Left kidney (tissue), 2 donors: Measurements from ENCODE around the gene SCT. TPM values are rescaled to one million over a fixed set of nuclear protein-coding genes. Genes with fewer than 3 reads are reported as not detected.
A peak's percentile ranks its signal among the peaks of the same experiment; 100 is the strongest.

Experiments
- DNase-seq: peaks from one replicate; pipeline ENCODE4 v3.0.0-alpha.2; 2013
- polyA plus RNA-seq: library from polyadenylated mRNA; unstranded; fragments of 120-200 nt; gene quantifications from one replicate; pipeline ENCODE4 v1.2.1, GENCODE V29; 2013; ENCODE audit not compliant: insufficient read length

The SCT gene
- polyA plus RNA-seq, 1 donor = 0.67 TPM

DNA sequence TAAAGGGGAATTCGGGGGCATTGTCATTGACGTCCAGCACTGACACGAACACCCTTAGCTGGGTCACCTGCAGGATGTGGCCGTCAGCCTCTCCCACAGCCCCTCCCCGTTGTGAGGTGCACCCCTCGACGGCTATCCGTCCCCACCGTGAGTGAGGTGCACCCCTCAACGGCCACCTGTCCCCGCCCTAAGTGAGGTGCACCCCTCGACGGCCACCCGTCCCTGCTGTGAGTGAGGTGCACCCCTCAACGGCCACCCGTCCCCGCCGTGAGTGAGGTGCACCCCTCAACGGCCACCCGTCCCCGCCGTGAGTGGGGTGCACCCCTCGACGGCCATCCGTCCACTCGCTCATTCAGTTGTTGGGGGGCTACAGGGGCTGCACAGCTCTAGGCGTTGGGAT, 5.1 kb downstream of the SCT start:
- no peak for DNase-seq

DNA sequence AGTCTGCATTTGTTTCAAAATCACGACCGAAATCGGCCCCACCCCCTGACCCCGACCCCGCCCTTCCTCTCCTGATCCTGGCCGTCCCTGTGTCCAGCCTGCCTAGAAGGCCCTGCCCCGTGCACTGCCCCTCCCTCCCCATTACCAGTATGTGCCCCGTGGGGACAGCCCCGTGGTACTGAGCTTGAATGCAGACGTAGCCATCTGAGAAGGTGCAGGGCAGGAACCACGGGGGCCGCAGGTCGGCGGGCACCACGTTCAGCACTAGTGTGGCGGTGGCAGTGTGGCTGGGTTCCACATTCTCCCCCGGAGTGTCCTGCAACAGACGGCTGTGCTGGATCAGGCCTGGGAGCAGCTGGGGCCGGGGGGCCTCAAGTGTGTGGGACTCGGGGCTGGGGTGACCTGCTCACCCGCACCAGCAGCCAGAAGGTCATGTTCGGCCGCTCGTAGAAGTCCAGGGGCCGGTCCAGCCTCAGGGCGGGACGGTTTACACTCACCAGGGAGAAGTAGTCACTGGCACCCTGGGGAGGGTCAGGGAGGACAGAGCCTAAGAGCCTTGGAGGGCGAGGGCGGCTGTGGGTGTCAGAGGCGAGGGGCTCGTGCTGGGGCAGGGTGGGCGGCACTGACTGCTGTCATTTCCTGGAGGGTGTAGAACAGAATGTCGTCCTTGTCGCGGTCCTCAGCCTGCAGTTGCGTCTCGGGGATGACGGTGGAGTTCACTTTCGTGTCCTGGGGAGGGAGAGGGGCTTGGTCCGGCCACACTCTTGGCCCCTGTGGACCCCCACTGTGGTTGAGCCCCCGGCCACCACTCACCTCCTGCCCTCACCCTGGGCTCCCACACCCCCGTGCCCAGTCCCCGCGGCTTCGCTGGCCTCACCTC, 5.8 kb downstream of the SCT start:
- DNase-seq = no peak

DNA sequence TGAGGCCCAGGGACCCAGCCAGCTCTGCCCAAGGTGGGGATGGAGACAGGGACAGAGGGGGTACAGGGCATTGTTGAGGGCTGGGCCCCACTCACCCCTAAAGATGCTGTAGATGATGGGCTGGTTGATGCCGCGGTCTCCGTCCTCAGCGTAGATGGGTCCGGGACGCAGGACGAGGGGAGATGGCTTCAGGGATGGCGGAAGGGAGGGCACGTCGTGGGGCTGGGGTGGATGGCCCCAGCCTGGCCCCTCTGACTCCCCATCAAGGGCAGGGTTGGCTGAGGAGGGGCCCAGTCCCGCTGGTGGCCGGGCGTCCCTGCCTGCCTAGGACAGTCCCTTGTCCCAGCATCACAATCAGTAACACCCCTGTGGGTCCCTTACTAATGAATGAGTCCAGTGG, 6.8 kb downstream of the SCT start:
- no peak for DNase-seq

DNA sequence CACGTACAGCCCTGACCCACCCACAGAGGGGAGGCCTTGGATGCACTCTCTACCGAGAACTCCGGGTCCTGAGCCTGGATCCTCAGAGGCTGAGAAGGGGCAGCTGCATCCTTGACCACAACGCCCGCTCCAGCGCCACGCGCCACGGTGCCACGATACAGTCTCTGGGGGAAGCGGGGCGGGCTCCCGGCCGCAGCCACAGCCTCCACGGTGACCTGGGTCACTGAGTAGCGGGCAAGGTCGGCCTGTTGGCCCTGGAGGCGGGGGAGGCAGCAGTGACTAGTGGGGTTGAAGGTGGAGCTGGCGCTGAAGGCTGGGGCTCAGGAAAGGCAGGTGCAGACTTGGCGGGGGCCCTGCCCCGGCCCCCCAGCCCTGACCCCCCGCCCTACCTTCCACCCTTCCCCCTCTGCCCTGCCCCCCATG, 7.3 kb downstream of the SCT start:
- no peak for DNase-seq

DNA sequence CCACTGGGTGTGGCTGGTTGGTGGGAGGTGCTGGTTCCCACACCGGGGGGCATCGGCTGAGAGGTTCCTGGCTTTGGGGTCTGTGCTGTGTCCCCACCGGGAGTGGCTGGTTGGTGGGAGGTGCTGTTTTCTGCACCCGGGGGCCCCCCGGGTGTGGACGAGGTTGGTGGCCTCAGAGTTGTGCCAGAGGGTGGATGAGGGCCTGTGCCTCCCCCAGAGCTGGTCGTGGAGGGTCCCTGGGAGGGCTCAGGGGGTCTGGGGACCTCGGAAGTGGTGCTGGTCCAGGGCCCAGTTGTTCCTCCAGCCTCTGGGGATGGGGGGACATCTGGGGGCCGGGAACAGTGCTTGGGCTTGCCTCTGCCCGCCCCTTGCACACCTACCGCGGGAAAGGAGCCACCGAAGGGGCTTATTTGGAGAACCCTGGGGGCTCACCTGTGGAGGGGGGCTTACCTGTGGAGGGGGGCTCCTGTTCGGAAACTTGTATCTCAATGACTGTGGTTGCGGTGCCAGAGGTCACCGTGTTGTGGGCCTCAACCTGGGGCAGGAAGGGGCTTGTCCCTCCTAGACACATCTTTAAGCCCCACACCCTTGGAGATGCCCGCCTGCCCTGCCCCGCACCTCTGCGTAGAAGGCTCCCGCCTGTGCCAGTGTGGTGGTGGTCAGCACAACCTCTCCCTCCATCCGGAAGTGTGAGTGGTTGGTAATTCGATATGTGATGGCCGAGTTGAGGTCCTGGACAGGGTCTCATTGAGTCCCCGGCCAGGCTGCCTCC, 7.9 kb downstream of the SCT start:
- DNase-seq = no peak

DNA sequence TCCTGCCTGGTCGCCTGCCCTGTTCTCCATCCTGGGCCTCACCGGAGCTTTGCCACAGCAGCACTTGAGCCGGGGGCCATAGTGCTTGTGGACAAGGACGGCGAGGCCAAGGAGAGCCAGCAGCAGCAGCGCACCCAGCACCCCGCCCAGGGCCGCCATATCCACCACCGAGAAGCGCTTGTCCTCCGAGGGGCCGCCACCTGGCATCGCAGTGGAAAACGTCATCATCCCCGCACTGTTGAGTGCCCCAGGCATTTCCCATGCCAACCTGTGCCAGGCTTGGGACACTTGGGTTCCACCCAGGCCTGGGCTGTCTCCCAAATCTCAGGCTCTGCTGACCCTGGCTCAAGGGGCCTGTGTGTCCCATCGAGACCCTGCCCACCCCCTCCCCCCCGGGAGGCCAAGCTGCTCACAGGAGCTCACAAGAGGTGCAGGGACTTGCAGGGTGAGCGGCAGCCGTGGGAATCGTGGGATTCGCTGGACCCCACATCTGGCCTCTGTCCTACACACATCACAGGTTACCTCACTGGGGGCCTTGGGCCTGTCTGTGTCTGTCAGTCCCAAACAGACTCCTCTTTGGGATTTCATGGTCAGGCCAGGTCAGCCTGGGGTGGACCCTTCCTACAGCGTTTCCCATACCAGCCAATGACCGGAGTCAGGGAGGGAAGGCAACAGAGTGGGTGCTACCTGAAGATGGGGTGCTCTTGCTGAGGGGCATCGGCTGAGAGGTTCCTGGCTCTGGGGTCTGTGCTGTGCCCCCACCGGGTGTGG, 8.9 kb downstream of the SCT start:
- DNase-seq = no peak

DNA sequence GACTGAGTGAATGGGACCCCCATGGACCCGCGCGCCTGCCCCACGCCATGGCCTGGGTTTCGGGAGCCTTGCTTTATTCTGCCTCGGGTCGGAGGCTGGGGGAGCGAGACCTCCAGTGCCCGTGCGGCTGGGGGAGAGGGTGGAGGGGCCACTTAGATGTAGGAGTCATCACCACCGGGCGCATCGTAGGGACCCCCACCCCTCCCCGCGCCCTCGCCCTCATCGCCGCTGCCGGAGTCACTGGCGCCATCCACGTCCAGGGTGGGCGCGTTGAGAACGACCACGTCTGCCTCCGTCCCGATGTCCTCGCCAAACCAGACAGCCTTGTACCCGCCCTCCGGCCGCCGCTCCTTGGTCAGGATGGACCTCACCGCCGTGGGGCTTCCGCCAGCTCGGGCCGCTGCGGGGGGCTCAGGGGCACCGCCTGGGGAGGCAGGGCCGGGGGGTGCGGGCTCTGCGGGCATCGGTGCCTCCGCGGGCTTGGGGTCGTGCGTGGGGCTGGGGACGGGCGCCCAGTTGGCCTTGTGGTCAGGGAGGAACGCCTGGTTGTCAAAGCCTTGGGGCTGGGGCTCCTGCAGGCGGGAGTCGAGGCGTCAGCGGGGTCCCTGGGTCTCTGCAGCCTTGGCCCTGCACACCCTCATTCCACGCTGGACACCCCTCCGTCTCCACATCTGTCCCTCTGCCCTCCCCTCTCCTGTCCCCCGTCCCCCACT, 9.6 kb downstream of the SCT start:
- DNase-seq = no peak

DNA sequence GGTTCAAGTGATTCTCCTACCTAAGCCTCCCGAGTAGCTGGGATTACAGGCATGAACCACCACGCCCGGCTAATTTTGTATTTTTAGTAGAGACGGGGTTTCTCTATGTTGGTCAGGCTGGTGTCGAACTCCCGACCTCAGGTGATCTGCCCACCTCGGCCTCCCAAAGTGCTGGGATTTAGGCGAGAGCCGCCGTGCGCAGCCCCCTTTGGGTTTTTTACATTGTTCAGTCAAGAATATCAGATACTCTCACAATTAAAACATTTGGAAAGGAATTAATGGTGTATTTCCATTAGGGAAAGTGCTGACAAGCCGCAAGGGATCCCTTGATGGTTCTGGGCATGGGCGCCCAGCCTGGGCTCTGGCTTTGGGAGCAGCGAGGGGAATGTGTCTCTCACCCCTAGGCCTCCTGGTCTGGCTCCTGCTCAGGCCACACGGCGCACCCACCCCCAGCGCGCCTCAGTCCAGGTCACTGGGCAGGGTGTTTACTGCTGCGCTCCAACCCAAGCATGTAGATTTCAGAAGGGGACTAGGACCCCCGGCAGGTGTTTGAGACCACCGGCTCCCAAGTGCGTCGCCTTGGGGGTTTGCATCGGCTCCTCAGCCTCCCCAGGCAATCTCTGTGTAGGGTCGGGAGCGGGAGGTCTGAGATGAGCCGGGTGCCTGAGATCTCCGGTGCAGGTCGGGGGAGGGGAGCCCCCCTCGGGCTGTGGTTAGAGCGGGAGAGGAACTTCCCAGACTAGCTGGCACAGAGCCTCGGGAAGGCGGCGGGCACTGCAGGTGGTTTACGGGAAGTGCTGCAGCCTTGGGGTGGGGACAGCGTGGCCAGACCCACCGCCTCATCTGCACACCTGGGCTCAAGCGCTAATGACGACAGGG, 10.4 kb downstream of the SCT start:
- DNase-seq = no peak

DNA sequence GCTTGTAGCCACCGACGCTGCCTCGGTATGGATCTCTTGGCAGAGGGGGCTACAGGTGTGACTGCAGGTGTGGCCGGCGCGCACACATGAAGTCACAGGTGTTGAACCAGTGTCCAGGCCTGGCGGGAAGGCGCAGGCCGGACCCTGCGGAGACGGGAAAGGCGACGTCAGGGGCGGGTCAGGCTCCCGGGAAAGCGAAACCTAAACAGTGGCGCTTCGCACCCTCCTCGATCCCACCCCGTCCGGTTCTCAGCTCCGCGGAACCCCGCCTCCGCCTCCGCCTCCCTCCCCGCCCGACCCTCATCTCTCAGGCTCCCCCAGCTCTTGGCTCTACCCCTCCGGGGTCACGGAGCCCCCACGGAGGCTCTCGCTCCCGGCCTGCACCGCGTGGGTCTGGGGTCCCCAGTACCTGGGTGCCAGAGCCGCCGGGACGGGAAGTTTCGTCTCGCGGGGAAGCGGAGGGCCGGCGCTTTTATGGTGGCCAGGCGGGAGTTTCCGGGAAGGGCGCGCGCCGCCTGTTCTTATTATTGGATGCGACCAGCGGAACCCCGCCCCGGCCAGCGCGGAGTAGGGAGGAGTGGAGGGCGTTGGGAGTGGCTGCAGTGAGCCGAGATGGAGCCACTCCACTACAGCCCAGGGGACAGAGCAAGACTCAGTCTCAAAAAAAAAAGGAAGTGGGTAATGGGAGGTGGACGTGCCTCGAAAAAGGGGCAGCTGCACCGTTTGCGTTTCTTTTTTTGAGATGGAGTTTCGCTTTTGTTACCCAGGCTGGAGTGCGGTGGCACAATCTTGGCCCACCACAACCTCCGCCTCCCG, 11.3 kb downstream of the SCT start, which contains the start of gene IRF7:
Gene IRF7 (minus strand): TSS at position 447 of the 816 bp plus-strand sequence. CDS start 586 bp downstream, outside the sequence.
- peak; percentile 91 for DNase-seq

DNA sequence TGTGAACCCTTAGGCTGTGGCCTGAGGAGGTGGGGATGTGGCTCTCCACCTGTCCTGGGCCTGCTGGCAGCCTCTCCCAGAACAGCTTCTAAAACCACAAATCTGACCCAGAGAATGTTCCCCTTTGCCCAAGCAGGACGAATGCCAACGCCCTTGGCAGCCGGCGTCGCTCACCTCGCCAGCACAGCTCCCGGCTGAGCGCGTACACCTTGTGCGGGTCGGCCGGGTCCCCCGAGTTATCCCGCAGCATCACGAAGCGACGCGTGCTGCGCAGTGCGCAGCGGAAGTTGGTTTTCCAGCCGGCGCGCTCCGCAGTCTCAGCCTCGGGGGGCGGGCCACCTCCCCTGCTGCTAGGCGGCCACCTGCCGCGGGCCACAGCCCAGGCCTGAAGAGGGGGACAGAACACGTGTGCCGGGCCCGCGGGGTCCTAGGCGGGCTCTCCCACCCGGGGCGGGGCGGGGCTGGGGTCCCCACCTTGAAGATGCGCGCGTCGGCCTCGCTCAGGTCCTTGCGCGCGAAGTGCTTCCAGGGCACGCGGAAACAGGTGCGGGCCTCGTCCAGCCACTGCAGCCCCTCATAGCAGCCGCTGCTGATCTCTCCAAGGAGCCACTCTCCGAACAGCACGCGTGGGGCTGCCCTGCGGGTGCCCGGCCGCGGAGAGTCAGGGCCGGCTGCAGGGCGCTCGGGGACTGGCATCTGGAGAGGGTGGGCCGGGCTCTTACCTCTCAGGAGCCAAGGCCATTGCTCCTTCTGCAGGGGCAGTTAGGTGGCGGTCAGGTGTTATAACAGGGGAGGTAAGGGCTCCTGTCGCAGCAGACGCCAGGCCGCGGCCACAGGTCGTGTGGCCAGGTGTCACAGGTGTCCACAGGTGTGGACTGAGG, 12.1 kb downstream of the SCT start:
- DNase-seq = no peak

DNA sequence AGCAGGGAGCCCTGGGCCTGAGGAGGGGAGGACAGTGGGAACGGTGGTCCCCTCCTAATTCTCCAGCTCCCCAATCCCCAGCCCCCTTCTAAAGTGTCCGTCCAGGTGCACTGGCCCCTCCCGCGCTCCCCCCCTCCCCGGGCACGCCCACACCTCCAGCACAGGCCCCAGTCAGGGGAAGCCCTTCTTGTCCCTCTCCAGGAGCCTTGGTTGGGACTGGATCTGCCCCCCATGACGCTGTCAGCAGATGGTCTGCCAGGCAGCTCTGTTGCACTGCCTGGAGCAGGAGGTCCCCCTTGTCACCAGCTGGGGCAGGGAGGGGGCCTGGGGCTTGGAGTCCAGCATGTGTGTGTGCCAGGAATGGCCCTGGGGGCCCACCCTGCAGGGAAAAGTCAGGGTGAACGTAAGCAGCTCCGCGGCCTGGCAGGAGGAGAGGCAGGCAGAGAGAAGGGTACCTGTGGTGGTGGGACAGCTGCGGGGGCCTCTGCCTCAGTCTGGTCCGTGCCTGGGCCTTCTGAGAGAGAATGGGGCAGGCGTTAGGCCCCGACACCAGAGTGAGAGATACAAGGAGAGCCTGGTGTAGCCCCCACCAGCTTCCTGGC, 12.9 kb downstream of the SCT start:
- no peak for DNase-seq

DNA sequence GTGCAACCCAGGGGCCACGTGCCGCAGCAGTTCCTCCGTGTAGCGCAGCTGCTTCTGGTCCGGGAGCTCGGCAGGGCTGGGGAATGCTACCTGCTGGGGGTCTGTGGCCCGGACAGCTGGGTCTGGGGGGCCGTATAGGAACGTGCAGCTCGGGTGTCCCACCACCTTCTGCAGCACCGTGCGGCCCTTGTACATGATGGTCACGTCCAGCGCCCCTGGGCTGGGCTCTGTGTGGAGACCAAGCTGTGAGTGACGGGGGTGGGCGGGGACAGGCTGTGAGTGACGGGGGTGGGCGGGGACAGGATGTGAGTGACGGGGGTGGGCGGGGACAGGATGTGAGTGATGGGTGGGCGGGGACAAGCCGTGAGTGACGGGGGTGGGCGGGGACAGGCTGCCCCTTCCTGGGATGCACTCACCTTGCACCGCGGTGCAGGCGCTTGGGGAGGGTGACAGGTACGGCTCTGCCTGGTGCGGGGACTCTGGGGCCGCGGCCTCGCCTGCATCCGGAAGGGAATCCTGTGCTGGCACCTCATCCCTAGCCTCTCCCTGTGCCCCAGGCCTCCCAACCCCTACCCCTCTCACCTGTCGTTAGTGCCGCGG, 13.5 kb downstream of the SCT start:
- DNase-seq = no peak

DNA sequence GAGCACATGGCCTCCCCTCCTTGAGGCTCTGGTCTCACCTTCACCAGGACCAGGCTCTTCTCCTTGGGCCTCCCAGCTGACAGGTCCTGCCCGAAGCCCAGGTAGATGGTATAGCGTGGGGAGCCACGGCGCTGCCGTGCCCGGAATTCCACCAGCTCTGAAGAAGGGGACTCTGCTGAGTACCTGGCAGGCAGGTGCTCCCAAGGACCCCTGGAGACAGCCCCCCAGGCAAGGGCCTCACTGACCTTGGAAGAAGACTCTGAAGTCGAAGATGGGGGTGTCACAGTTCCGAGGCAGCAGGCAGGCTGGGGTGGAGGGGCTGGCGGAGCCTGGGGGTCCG, 14.1 kb downstream of the SCT start:
- DNase-seq = no peak

DNA sequence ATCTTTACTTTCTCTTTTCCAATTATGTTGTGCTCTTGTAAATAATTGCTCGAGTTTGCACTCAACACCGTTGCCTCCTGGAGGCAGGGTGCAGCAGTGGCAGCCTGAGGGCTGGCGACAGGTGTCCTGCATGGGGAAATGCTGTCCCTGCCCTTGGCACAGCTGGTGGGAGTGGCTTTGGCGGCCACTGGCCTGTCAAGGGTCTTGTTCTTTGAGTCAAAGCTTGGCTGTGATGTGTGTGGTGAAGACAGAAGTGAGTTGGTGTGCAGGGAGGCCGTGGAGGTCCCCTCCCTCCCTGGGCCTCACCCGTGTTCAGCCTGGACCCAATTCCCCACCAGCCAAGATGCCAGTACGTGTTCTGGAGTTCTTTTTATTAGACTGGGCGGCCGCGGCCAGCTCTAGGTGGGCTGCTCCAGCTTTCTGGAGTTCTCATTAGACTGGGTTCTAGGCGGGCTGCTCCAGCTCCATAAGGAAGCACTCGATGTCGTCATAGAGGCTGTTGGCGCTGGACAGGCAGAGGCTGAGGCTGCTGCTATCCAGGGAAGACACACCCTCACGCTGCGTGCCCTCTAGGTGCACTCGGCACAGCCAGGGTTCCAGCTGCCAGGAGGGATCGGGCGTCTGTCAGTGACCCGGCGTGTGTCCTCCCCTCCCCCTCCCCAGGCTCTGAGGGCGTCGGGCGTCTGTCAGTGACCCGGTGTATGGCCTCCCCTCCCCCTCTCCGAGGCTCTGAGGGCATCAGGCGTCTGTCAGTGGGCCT, 14.6 kb downstream of the SCT start:
- no peak for DNase-seq

DNA sequence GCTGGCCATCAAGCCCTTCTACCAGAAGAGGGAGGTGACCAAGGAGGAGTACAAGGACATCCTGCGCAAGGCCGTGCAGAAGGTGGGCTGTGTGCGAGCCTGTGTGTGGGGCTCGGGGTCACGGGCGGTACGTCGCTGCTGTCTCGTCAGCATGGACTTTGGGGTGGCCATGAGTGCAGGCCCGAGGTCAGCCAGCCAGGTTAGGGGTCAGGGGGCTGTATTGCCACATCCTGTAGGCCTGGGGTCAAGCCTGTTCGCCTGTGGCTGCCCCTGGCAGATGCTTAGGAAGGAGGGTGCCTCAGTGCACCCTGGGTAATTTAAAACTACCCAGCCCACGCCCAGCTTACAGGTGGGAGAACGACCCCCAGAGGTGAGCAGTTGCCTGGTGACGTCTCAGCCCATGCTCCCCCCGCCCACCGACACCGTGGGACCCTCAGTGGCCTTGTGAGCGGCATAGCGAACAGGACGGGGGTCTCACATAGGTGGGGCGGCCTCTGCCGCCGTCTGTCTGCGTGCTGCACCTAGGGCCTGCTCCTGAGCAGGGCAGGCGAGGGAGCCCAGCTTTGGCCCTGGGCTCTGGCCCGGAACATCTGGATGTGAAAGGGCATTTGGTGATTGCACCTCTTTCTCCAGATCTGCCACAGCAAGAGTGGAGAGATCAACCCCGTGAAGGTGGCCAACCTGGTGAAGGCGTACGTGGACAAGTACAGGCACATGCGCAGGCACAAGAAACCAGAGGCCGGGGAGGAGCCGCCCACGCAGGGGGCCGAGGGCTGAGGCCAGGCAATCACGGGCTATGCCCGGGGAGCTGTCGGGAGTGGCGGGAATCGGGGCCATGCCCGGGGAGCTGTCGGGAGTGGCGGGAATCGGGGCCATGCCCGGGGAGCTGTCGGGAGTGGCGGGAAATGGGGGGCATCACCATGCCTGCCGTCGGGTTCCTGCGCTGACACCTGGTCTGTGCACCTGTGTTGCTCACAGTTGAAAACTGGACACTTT, 15.7 kb downstream of the SCT start:
- no peak for DNase-seq
